ENCODE measurements around the gene CFAP141.

DNA sequence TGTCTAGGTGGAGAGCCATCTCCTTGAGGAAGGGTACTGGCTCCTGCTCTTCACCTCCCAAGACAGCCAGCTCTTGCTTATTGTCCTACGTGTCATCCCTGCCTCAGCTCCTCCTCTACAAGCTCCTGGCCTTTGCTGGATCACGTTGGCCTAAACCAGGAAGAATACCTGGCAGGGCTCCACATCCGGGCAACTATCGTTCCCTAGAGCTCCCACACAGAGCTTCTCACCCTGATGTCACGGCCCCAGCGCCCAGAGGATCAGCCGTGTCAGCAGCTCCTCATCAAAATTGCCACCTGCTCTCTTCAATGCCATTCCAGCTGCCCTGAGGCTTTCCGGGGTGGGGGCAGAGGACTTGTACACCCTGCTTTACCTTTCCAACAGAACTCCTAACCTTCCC is 12.3 kb downstream of the CFAP141 start:
- TF ChIP-seq POLR2A (IDR thresholded peaks at IDR 0.05; ENCODE audit: extremely low read depth, insufficient read length) = no peak
- TF ChIP-seq, protein P1, sequence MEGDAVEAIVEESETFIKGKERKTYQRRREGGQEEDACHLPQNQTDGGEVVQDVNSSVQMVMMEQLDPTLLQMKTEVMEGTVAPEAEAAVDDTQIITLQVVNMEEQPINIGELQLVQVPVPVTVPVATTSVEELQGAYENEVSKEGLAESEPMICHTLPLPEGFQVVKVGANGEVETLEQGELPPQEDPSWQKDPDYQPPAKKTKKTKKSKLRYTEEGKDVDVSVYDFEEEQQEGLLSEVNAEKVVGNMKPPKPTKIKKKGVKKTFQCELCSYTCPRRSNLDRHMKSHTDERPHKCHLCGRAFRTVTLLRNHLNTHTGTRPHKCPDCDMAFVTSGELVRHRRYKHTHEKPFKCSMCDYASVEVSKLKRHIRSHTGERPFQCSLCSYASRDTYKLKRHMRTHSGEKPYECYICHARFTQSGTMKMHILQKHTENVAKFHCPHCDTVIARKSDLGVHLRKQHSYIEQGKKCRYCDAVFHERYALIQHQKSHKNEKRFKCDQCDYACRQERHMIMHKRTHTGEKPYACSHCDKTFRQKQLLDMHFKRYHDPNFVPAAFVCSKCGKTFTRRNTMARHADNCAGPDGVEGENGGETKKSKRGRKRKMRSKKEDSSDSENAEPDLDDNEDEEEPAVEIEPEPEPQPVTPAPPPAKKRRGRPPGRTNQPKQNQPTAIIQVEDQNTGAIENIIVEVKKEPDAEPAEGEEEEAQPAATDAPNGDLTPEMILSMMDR (IDR thresholded peaks at IDR 0.05; ENCODE audit: low read depth, low read length) = no peak

Measured in NB4 (cell line).